Mucosa of stomach (tissue), 1 donor: ENCODE measurements around the gene LBR.
"Not testable (repeated sequence)": the region's sequence is repeated elsewhere in the genome, so short reads cannot be mapped to it uniquely, and the experiment has no call there.

Experiments used
- H3K27me3 ChIP-seq: one replicate; pipeline ENCODE4 v1.7.0; 2013; ENCODE audit warnings: mild to moderate bottlenecking, low read length; ENCODE audit not compliant: control insufficient read depth, insufficient read depth
- H3K36me3 ChIP-seq: one replicate; pipeline ENCODE4 v1.7.0; 2013; ENCODE audit warnings: low read length; ENCODE audit not compliant: control insufficient read depth, insufficient read depth
- H3K4me1 ChIP-seq: one replicate; pipeline ENCODE4 v1.7.0; 2013; ENCODE audit warnings: mild to moderate bottlenecking, low read length; ENCODE audit not compliant: control insufficient read depth, insufficient read depth
- H3K4me3 ChIP-seq: one replicate; pipeline ENCODE4 v1.7.0; 2013; ENCODE audit warnings: low read length
- H3K9ac ChIP-seq: one replicate; pipeline ENCODE4 v1.7.0; 2013; ENCODE audit warnings: mild to moderate bottlenecking, low read length, moderate library complexity
- H3K9me3 ChIP-seq: one replicate; pipeline ENCODE4 v1.7.0; 2013; ENCODE audit warnings: mild to moderate bottlenecking, low read length, moderate library complexity; ENCODE audit not compliant: control insufficient read depth
- donor health status: Pancreatic carcinoma.

Gene LBR

DNA sequence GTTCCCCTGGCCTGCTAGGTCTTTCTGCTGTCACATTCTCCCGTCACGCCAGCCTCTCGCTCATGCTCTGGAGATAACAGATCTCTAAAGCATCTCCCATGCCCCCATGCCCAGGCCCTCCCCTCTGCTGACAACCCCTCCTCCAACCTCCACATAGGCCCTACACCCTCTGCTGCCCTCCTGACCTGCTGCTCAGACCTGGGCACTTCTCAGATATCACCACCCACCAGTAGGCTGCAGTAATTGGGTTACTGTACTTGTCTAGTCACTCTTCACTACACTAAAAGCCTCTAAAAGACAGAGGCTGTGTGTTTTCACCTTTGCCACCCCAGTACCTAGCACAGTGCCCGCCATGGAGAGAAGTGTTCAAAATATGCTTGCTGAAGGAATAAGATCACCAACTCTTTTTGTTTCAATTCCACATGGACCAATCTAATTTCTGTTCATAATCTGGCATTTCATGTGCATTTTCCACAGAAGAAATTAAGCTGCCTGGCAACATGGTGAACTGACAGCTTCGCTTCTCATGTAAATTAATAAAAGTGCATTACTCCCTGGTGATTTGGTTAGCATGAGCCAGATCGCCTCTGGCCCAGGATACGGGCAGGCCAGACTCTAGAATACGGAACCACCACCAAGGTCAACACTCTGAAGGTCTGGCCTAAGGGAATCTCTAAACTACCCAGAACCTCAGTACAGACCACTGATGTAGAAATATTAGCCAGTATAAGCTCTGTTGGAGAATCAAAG lies 20.7 kb downstream of the LBR start:
- H3K4me1 ChIP-seq, result no peaks in the 10 kb centered on the region
- H3K9ac ChIP-seq, result no peak overlapping the region
- H3K36me3 ChIP-seq, result no peaks in the 10 kb centered on the region
- no peak overlapping the region for H3K4me3 ChIP-seq
- no peaks in the 10 kb centered on the region for H3K27me3 ChIP-seq
- H3K9me3 ChIP-seq, result no peaks in the 10 kb centered on the region

DNA sequence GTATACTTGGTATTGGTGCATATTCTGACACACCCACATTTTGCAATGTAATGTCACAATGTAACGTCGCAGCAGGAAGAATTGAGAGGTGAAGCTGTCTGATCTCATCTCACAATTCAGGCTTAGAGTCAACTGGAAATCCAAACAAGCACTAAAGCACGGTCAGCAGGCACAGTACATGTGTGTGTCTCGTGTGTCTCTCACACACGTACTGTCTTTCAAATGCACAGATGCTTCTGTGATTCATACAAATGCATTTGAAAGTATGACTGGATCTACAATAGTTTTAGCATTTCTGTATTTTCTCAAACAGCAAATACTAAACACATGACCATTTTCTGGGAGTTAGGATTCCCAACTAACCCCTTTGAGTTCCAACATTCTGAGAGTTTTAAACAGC lies 26.9 kb downstream of the LBR start:
- Histone ChIP-seq H3K4me3 (no peak overlapping the region), H3K9ac (no peak overlapping the region), H3K27me3 (no peaks in the 10 kb centered on the region), H3K4me1 (no peaks in the 10 kb centered on the region), H3K36me3 (peaks cover 8% of the 10 kb centered on the region), H3K9me3 (no peaks in the 10 kb centered on the region)

DNA sequence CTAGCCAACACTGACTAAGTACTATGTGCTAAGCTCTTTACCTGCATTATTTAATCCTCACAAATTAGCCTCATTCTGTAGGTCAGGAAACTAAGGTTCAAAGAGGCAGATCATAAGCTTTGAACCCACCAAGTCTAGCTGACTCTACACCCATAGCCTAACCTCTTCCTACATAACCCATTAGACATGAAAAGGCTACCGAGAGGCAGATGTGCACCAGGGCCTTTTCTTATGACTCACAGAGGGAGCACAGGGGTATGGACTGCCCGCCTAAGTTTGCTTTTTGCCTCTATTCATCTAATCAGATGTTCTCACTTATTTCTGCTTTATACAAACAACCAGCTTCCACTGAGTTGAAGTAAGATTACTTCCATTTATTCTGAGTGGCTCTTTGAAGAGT lies 31.5 kb downstream of the LBR start:
- Histone ChIP-seq H3K9me3 (no peaks in the 10 kb centered on the region), H3K36me3 (peaks cover 8% of the 10 kb centered on the region), H3K4me3 (no peak overlapping the region), H3K4me1 (no peaks in the 10 kb centered on the region), H3K27me3 (no peaks in the 10 kb centered on the region), H3K9ac (no peak overlapping the region)

DNA sequence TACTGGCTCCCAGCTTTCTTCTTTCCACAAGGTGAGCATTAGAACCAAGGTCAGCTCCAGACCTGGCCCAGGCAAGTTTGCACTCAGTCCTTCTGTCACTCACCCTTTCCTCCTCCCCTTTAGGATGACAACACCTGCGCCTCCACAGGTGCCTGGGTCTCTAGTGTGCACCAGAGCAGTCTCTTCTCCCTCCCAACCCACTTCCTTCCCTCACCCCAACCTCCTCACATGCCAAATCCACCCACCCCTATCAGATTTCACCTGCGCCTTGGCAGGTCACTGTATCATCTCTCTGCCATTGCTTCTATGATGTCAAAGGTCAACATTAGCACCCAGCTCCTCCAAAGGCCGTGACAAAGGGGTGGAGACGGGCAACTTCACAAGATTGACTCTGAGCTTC lies 38.0 kb downstream of the LBR start:
- no peaks in the 10 kb centered on the region for H3K4me1 ChIP-seq
- no peak overlapping the region for H3K9ac ChIP-seq
- no peaks in the 10 kb centered on the region for H3K36me3 ChIP-seq
- no peaks in the 10 kb centered on the region for H3K9me3 ChIP-seq
- no peak overlapping the region for H3K4me3 ChIP-seq
- no peaks in the 10 kb centered on the region for H3K27me3 ChIP-seq

DNA sequence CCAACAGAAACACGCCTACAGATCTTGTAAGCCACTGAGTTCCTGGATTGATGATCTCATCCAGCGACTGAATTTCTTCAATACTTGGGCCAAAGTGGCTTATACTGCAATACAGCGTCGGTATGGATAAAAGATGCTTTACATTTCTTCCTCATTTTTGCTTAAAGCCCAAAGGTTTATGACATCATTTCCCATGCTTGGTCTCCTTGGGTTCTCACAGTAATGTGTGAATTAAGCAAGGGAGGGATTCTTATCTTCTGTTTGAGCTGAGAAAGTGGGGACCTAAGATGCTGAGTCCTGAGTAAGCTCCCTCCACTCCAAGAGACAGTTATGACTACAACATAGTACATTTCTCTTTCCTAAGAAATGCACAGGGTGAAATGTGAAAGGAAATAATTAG lies 39.5 kb downstream of the LBR start:
- no peak overlapping the region for H3K9ac ChIP-seq
- no peaks in the 10 kb centered on the region for H3K27me3 ChIP-seq
- no peaks in the 10 kb centered on the region for H3K9me3 ChIP-seq
- H3K4me3 ChIP-seq, result no peak overlapping the region
- H3K4me1 ChIP-seq, result no peaks in the 10 kb centered on the region
- H3K36me3 ChIP-seq, result no peaks in the 10 kb centered on the region

DNA sequence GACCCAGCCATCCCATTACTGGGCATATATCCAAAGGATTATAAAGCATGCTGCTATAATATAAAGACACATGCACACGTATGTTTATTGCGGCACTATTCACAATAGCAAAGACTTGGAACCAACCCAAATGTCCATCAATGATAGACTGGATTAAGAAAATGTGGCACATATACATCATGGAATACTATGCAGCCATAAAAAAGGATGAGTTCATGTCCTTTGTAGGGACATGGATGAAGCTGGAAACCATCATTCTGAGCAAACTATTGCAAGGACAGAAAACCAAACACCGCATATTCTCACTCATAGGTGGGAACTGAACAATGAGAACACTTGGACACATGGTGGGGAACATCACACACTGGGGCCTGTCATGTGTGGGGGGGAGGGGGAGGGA lies 41.0 kb downstream of the LBR start:
- H3K9ac ChIP-seq, H3K9me3 ChIP-seq, H3K4me3 ChIP-seq, H3K4me1 ChIP-seq, H3K36me3 ChIP-seq, H3K27me3 ChIP-seq: not testable (repeated sequence)

DNA sequence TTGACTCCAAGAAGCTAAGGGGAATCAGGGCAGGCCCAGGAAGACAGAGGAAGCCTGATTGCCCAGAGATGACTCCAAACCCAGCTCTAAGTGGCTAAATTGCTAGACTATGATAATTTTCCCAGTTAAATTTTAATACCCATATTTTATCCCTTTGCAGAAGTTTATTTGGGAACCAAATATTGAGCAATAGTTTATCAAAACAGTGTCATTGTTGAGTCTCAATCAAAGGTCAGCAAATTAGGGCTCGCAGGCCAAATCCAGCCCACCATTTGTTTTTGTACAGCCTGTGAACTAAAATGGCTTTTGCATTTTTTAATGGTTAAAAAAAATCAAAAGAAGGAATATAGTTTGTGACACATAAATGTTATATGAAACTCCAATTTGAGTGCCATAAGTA lies 47.1 kb downstream of the LBR start:
- no peak overlapping the region for H3K9ac ChIP-seq
- H3K4me3 ChIP-seq, result no peak overlapping the region
- no peaks in the 10 kb centered on the region for H3K4me1 ChIP-seq
- H3K36me3 ChIP-seq, result no peaks in the 10 kb centered on the region
- no peaks in the 10 kb centered on the region for H3K27me3 ChIP-seq
- no peaks in the 10 kb centered on the region for H3K9me3 ChIP-seq

DNA sequence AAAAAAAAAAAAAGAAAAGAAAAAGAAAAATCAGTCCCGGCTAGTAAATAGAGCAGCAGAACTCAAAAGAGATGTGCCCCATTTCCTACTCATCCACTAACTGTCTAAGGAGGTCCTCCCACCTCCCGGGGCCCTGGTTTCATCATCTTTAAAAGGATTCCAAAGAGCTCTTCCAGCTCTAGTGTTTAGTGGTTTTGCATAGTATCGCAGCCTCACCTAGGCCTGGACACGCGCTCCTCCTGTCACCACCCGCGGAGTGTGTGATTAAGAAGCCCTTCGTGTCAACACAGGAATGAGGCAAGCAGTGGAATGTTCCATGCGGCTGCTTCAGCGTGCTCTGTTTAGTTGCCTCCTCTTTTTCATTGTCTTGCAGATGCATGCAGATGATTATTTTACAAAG lies 49.0 kb downstream of the LBR start:
- Histone ChIP-seq H3K9ac (no peak overlapping the region), H3K27me3 (no peaks in the 10 kb centered on the region), H3K9me3 (no peaks in the 10 kb centered on the region), H3K4me1 (no peaks in the 10 kb centered on the region), H3K36me3 (no peaks in the 10 kb centered on the region), H3K4me3 (no peak overlapping the region)

DNA sequence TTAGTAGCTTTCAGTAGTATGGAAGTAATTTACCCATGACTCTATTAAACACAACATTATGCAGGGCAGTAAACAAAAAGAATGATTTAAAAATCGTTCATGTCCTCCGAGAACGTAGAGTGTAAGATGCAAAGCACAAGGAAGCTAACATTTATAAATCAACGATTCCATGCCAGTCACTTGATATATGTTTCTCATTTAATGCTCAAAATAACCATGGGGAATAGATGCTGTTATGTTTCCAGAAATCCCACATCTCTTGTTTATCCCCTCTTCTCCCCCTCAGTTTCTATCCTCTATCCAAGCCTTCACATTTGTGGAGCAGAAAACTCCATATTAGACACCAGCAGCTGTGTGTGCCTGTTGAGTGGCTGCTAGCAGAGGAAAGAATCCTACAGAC lies 52.8 kb downstream of the LBR start:
- no peak overlapping the region for H3K4me3 ChIP-seq
- no peaks in the 10 kb centered on the region for H3K27me3 ChIP-seq
- no peaks in the 10 kb centered on the region for H3K4me1 ChIP-seq

DNA sequence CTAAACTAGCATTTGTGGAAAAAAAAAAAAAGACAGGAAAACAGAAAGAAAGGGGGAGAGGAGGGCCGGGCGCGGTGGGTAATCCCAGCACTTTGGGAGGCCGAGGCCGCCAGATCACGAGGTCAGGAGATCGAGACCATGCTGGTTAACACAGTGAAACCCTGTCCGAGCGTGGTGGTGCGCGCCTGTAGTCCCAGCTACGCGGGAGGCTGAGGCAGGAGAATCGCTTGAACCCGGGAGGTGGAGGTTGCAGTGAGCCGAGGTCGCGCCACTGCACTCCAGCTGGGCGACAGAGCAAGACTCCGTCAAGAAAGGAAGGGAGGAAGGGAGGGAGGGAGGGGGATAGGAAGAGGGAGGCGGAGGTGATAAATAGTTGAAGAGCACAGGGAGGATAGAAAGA lies 54.7 kb downstream of the LBR start:
- no peaks in the 10 kb centered on the region for H3K36me3 ChIP-seq
- H3K27me3 ChIP-seq, result no peaks in the 10 kb centered on the region

More for the DNA sequence above, 52.8 kb downstream of the LBR start:
- H3K9me3 ChIP-seq, result no peaks in the 10 kb centered on the region
- no peak overlapping the region for H3K9ac ChIP-seq
- no peaks in the 10 kb centered on the region for H3K36me3 ChIP-seq

DNA sequence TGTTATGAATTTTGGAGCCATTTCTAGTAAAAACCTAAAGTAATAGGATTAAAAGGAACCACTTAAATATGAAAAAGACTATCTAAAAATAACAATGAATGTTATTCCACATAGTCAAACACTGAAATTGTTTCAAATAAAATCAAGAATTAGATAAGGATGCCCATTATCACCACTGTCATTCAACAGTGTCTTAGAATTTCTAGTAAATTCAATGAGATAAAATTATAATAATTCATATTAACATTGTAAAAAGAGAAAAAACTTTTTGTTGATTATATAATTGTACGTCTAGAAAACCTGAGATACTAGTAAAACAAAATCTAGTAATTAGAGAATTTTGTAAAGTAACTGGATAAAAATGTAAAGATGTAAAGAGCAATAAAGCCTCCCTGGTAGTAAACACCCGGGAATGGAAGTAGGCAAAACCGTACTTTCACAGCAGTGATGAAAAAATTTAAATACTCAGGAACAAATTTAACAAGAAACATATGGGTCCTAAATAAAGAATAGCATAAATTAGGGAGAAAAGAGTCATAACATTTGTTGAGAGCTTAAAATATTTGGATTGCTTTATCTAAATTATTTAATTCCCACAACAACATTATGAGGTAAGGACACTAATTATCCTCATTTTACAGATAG lies 56.4 kb downstream of the LBR start:
- Histone ChIP-seq H3K4me3 (no peak overlapping the region), H3K9me3 (no peaks in the 10 kb centered on the region), H3K9ac (no peak overlapping the region), H3K36me3 (no peaks in the 10 kb centered on the region), H3K4me1 (no peaks in the 10 kb centered on the region), H3K27me3 (no peaks in the 10 kb centered on the region)

More for the DNA sequence above, 54.7 kb downstream of the LBR start:
- Histone ChIP-seq H3K9me3 (no peaks in the 10 kb centered on the region), H3K4me3 (no peak overlapping the region), H3K4me1 (no peaks in the 10 kb centered on the region), H3K9ac (no peak overlapping the region)

DNA sequence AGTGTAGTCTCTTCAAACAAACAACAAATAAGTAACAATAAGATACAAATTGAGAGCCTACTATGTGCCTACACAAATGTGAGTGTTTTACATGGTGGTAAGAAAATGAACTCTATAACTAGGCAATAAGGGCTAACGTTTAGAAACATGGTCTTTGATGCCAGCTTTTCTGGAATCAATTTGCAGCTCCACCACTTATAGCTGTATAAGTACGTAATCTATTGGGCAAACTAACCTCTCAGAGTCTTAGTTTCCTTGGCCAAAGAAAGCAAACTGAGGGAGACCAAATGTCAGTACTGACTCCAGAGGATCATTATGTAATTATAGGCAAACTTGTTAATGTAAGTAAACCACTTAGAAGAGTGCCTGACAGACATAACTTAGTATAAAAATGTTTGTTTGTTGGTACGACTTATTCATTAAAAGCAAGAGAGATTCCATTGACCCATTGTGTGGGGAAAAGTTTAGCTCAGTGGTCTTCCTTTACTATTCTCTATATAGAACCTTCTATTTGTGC lies 59.7 kb downstream of the LBR start:
- Histone ChIP-seq H3K4me1 (no peaks in the 10 kb centered on the region), H3K9ac (no peak overlapping the region), H3K4me3 (no peak overlapping the region), H3K27me3 (no peaks in the 10 kb centered on the region), H3K36me3 (no peaks in the 10 kb centered on the region), H3K9me3 (no peaks in the 10 kb centered on the region)
